ES-I3 (cell line): ENCODE results near the gene CXorf49B.
"Not testable (repeated sequence)": the region's sequence is repeated elsewhere in the genome, so short reads cannot be mapped to it uniquely, and the experiment has no call there.

Source experiments
- H3K36me3 ChIP-seq: 2 replicates; pipeline ENCODE4 v1.6.1; 2013; ENCODE audit warnings: mild to moderate bottlenecking, low read length, control low read depth, moderate library complexity; ENCODE audit not compliant: insufficient read depth
- H3K4me1 ChIP-seq: 2 replicates; pipeline ENCODE4 v1.6.1; 2013; ENCODE audit warnings: mild to moderate bottlenecking, control low read depth, low read length; ENCODE audit not compliant: insufficient read depth
- H3K9ac ChIP-seq: 2 replicates; pipeline ENCODE4 v1.6.1; 2013; ENCODE audit warnings: low read depth, mild to moderate bottlenecking, low read length, moderate library complexity
- H3K9me3 ChIP-seq: 2 replicates; pipeline ENCODE4 v1.6.1; 2013; ENCODE audit warnings: mild to moderate bottlenecking, low read length, moderate library complexity; ENCODE audit not compliant: control insufficient read depth, insufficient read depth

Gene CXorf49B

DNA sequence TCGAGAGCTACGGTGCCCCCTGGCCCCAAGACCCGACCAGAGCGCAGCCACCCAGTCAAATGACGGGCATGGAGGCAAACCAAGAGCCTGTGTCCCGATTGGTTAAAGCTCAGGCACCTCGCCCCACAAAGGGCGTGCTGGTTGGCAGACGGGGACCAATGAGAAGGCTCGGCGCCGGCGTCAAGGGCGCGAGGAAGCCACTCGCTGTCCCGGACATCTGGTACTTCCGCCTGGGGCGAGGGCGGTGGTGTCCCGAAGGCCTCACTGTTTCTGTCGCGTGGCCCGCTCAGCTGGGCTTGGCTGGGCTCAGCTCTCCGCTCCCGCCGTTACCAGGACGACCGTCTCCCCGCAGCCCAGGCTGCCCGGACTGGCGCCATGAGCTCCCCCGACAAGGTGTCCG, at the start of gene CXorf49B:
Gene CXorf49B, plus strand, starts transcription at position 301 of the 400 bp plus-strand sequence. Its CDS starts 75 bp downstream, at position 376.
- H3K4me1 ChIP-seq, H3K9ac ChIP-seq, H3K9me3 ChIP-seq, H3K36me3 ChIP-seq: not testable (repeated sequence)

DNA sequence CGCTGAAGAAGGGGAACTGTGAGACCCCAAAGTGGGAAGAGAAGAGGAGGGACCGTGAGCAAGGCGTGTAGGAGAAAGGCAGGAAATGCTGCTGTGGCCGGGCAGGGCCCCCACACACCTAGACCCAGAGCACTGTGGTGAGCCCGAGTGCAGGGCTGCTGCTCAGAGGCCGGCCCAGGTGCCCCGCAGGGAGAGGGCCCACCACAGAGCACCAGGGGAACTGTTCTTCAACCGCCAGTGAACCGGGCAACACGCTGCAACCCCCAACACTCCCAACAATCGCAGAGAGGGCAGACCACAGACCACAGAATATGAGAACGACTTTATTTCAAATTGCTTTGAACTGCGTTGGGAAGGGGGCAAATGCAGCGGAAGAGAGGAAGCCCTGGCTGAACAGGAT, 49.1 kb upstream of the CXorf49B start:
- not testable (repeated sequence) for H3K9ac ChIP-seq, H3K9me3 ChIP-seq, H3K4me1 ChIP-seq, H3K36me3 ChIP-seq

DNA sequence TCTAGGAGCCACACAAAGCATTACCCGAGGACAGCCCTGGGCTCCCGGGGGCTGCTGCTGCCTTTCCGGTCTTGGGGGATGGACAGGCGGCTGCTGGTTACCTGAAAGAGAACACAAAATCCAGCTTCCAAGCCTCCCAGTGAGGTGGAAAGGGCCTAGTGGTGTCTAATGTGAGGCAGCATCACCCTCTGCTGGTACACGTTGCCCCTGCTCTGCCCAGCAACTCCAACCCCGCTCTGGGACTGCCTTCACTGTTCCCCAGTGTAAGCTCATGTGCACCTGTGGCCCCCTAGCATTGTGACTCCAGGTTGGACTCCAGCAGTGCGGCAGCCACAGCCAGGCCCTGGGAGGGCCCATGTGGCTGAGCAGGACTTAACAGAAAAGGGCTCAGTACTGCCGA, 47.6 kb upstream of the CXorf49B start:
- H3K4me1 ChIP-seq, H3K9ac ChIP-seq, H3K9me3 ChIP-seq, H3K36me3 ChIP-seq: not testable (repeated sequence)

DNA sequence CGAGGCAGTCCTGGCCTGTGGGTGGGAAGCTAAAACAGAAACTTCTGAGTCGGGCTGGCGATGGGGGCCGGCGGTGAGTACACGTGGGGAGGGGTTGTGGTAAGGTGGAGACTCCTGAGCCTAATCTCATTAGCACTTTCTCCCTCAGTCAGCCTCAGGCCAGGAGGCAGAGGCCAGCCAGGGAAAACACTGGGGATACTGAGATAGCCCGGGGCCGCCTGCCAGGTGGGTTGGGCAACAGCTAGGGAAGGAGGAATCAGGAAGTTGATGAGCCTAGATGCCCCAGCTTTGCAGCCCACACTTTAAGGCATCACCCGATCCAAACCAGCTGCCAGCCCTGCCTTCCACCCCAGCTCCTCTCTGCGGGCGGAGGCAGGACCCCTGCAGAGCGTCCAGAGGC, 46.8 kb upstream of the CXorf49B start:
- not testable (repeated sequence) for H3K9me3 ChIP-seq, H3K36me3 ChIP-seq, H3K4me1 ChIP-seq, H3K9ac ChIP-seq

DNA sequence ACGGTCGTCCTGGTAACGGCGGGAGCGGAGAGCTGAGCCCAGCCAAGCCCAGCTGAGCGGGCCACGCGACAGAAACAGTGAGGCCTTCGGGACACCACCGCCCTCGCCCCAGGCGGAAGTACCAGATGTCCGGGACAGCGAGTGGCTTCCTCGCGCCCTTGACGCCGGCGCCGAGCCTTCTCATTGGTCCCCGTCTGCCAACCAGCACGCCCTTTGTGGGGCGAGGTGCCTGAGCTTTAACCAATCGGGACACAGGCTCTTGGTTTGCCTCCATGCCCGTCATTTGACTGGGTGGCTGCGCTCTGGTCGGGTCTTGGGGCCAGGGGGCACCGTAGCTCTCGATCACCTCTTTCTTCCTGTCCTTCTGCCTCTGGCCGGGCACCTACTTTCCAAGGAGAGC, 45.0 kb upstream of the CXorf49B start, which contains the start of gene CXorf49:
Gene CXorf49, minus strand, starts transcription at position 101 of the 400 bp plus-strand sequence. CDS start 134 bp downstream, outside the sequence.
- H3K9ac ChIP-seq, H3K36me3 ChIP-seq, H3K9me3 ChIP-seq, H3K4me1 ChIP-seq: not testable (repeated sequence)

DNA sequence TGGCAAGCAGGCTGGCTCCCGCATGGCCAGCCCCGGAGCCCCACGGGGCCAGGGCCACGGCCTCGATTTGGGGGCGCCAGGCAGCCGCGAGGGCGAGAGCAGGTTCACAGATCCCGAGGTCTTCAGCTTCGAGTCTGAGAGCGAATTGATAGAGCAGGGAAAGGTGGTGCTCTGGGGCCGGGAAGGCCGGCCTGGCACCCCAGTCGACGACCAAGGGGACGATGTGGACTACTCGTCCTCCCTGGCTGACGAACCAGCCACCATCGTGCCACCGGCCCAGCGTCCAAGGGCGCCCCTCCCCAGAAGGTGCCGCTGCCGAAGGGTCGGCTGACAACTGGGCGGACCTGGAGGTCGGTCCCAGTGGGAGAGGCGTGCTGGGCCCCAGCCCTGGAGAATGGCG, 44.0 kb upstream of the CXorf49B start:
- not testable (repeated sequence) for H3K36me3 ChIP-seq, H3K9me3 ChIP-seq, H3K9ac ChIP-seq, H3K4me1 ChIP-seq

DNA sequence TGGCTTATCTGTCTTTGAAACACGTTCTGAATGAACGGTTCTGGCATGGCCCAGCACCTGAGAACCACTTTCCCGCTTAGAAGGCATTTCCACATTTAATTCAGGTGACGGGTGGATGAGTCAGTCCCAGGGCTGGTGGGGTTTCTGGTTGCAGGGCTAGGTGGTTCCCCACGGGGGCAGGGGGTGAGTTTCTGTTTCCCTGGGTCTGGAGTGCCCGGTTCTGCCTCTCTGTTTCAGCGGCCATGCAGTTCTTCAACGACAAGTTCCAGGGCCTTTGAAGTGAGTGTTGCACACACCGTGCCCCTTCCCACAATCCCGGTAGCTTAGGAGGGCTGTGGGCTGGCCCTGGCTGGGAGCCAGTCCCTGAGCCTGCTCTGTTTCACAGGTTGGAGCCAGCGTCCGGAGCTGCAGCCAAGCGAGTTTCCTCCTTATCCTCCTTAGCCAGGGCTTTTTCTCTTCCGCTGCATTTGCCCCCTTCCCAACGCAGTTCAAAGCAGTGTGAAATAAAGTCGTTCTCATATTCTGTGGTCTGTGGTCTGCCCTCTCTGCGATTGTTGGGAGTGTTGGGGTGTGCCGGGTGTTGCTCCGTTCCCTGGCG, 42.8 kb upstream of the CXorf49B start:
- H3K9me3 ChIP-seq, H3K4me1 ChIP-seq, H3K9ac ChIP-seq, H3K36me3 ChIP-seq: not testable (repeated sequence)

DNA sequence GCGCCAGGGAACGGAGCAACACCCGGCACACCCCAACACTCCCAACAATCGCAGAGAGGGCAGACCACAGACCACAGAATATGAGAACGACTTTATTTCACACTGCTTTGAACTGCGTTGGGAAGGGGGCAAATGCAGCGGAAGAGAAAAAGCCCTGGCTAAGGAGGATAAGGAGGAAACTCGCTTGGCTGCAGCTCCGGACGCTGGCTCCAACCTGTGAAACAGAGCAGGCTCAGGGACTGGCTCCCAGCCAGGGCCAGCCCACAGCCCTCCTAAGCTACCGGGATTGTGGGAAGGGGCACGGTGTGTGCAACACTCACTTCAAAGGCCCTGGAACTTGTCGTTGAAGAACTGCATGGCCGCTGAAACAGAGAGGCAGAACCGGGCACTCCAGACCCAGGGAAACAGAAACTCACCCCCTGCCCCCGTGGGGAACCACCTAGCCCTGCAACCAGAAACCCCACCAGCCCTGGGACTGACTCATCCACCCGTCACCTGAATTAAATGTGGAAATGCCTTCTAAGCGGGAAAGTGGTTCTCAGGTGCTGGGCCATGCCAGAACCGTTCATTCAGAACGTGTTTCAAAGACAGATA, 2.4 kb upstream of the CXorf49B start:
- not testable (repeated sequence) for H3K9ac ChIP-seq, H3K36me3 ChIP-seq, H3K4me1 ChIP-seq, H3K9me3 ChIP-seq

DNA sequence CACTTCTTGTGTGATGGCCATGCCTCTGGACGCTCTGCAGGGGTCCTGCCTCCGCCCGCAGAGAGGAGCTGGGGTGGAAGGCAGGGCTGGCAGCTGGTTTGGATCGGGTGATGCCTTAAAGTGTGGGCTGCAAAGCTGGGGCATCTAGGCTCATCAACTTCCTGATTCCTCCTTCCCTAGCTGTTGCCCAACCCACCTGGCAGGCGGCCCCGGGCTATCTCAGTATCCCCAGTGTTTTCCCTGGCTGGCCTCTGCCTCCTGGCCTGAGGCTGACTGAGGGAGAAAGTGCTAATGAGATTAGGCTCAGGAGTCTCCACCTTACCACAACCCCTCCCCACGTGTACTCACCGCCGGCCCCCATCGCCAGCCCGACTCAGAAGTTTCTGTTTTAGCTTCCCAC, 1.7 kb downstream of the CXorf49B start:
- not testable (repeated sequence) for H3K4me1 ChIP-seq, H3K36me3 ChIP-seq, H3K9me3 ChIP-seq, H3K9ac ChIP-seq

DNA sequence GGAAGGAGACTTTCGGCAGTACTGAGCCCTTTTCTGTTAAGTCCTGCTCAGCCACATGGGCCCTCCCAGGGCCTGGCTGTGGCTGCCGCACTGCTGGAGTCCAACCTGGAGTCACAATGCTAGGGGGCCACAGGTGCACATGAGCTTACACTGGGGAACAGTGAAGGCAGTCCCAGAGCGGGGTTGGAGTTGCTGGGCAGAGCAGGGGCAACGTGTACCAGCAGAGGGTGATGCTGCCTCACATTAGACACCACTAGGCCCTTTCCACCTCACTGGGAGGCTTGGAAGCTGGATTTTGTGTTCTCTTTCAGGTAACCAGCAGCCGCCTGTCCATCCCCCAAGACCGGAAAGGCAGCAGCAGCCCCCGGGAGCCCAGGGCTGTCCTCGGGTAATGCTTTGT, 2.5 kb downstream of the CXorf49B start:
- H3K36me3 ChIP-seq, H3K4me1 ChIP-seq, H3K9me3 ChIP-seq, H3K9ac ChIP-seq: not testable (repeated sequence)

DNA sequence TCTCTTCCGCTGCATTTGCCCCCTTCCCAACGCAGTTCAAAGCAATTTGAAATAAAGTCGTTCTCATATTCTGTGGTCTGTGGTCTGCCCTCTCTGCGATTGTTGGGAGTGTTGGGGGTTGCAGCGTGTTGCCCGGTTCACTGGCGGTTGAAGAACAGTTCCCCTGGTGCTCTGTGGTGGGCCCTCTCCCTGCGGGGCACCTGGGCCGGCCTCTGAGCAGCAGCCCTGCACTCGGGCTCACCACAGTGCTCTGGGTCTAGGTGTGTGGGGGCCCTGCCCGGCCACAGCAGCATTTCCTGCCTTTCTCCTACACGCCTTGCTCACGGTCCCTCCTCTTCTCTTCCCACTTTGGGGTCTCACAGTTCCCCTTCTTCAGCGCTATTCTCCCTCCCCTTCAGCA, 4.0 kb downstream of the CXorf49B start:
- H3K9ac ChIP-seq, H3K9me3 ChIP-seq, H3K36me3 ChIP-seq, H3K4me1 ChIP-seq: not testable (repeated sequence)

DNA sequence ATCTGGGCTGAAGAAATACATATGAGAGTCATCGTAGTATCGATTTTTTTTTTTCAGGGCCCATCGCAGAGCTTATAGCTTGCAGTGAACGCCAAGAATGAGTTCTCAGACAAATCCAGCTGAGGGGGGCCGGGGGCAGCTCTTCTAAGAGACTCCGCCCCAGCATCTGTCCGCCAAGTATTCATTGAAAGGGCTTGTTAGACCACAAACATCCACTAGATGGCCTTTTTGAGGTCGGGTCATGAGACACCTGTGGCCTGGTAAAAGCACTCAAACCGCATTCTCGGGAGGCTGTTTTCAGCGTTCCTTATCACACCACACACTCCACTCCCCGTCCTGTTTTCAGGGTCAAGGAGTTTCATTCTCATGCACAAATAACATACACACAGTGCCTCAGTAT, 15.2 kb downstream of the CXorf49B start:
- H3K4me1 ChIP-seq, H3K36me3 ChIP-seq, H3K9ac ChIP-seq, H3K9me3 ChIP-seq: not testable (repeated sequence)

DNA sequence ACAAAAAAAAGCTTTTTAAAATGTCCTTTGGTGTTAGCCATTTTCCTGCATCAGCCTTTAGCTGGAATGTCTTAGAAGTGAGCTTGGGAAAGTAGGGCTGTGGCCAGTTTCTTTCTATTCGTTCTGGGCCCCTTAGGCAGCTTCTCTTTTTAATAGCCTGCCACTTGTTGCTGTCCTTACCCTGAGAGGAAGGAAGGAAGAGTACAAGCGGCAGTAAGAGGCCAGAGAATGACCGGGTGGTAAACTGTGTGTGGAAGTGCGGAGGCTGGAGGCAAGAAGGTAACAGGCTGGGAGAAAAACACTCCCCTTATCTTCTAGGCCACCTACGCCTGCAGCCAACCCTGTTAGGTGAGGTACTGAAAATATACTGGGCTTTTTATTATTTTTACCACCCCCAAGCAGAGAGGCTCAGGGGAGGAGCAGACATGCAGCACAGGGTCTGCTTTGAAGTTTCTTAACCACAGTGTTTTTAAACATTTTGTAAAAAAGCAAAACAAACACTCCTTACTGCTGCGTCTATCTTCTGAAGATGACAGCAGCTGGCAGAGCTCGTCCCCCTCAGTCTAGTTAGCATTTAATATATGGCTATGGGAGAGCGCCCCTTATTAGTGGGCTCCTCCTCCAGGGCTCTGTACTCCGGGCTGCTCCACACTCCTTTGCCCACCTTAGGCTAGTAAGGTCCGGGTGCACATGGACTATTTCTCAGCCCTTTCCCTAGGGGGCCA, 19.2 kb downstream of the CXorf49B start:
- H3K9ac ChIP-seq, H3K36me3 ChIP-seq, H3K9me3 ChIP-seq, H3K4me1 ChIP-seq: not testable (repeated sequence)

DNA sequence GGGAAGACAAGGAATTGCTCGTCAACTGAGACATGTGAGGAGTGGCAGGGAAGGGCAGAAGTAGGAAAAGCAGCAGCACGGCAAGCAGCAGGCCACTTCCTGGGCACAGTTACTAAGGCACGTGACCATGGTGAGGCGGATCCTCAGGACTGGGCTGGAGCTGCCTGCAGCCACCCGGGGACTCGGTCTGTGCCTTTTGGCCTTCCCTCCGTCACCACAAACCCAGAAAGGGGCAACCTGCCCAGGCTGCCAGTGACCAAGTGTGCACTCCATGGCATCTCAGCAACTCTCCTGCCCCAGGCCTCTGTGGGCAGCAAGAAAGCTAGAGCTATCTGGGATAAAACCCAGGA, 19.8 kb downstream of the CXorf49B start:
- not testable (repeated sequence) for H3K36me3 ChIP-seq, H3K9ac ChIP-seq, H3K4me1 ChIP-seq, H3K9me3 ChIP-seq

DNA sequence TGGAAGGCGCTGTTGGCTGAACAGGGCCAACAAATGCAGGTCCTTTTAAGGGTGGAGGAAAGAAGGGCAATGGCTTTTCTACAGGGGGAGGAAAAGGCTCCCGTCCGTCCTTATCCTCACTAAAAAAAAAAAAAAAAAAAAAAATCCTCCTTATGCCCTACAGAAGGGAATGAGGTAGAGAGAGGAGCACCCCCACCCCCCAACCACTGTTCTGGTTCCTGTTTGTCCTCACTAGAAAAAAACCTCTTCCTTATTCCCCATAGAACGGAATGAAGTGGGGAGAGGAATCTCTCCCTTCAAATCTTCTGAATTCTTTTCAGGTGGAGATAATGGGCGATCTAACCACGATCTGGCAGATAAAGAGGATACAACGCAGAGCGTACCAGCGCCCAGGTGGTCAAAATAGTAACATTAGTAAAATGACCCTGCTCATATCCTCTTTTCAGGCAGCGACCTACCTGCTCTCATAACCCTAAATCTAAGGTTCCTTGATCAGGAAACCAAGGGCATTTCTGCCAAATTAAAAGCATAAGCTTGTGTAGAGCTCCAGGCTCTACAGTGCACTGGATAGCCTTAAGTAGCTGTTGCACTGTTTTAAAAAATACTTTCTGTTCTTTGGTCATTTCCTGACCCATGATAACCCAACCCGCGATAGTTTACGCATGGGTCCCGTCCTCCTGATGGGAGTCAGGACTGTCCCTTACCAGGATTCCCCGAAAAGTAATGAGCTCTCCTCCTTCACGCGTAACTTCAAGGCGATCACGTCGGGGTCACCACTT, 20.6 kb downstream of the CXorf49B start:
- not testable (repeated sequence) for H3K9ac ChIP-seq, H3K36me3 ChIP-seq, H3K9me3 ChIP-seq, H3K4me1 ChIP-seq
